Smooth muscle cell (in vitro differentiated cells): ENCODE data around the gene SCFD2. TPM values are rescaled to one million over a fixed set of nuclear protein-coding genes. Genes with fewer than 3 reads are reported as not detected.
A peak's percentile ranks its signal among the peaks of the same experiment; 100 is the strongest.

ENCODE experiments used
- DNase-seq: peaks from one replicate; lab custom pipeline; 2025; ENCODE audit not compliant: unreplicated experiment; lab: John Stamatoyannopoulos, UW
- H2AFZ ChIP-seq: fragments of 200-600 bp; sonication (generic); 2 replicates; pipeline ENCODE4 v1.6.0; 2016; ENCODE audit warnings: antibody characterized with exemption, low read depth, mild to moderate bottlenecking
- H3F3A ChIP-seq: fragments of 200-600 bp; sonication (generic); 2 replicates; pipeline ENCODE4 v1.6.0; 2017; ENCODE audit warnings: antibody characterized with exemption, low read depth
- H3K27ac ChIP-seq: fragments of 200-600 bp; sonication (generic); 2 replicates; pipeline ENCODE4 v1.5.1; 2016; ENCODE audit warnings: low read depth, mild to moderate bottlenecking
- H3K27me3 ChIP-seq: fragments of 200-600 bp; sonication (generic); 2 replicates; pipeline ENCODE4 v1.6.1; 2016; ENCODE audit warnings: low read depth, mild to moderate bottlenecking
- H3K36me3 ChIP-seq: fragments of 200-600 bp; sonication (generic); 2 replicates; pipeline ENCODE4 v1.5.1; 2016; ENCODE audit warnings: low read depth
- H3K4me1 ChIP-seq: fragments of 200-600 bp; sonication (generic); 2 replicates; pipeline ENCODE4 v1.5.1; 2016; ENCODE audit warnings: low read depth
- H3K4me2 ChIP-seq: fragments of 200-600 bp; sonication (generic); 2 replicates; pipeline ENCODE4 v1.6.0; 2016; ENCODE audit warnings: mild to moderate bottlenecking
- H3K4me3 ChIP-seq: fragments of 200-600 bp; sonication (generic); 2 replicates; pipeline ENCODE4 v1.5.1; 2016; ENCODE audit warnings: mild to moderate bottlenecking
- H3K79me2 ChIP-seq: fragments of 200-600 bp; sonication (generic); 2 replicates; pipeline ENCODE4 v1.6.0; 2016; ENCODE audit warnings: low read depth, mild to moderate bottlenecking
- H3K9ac ChIP-seq: fragments of 200-600 bp; sonication (generic); 2 replicates; pipeline ENCODE4 v1.6.0; 2016; ENCODE audit warnings: low read depth
- H3K9me3 ChIP-seq: fragments of 200-600 bp; sonication (generic); replicated peaks from 2 replicates; pipeline ENCODE4 v1.5.1; 2016; ENCODE audit warnings: low read depth
- H4K20me1 ChIP-seq: fragments of 200-600 bp; sonication (generic); 2 replicates; pipeline ENCODE4 v1.6.0; 2016; ENCODE audit warnings: low read depth
- CTCF ChIP-seq: fragments of 200-600 bp; sonication (generic); IDR thresholded peaks from 2 replicates; pipeline ENCODE4 v1.5.1; 2017; ENCODE audit warnings: borderline replicate concordance, mild to moderate bottlenecking, antibody characterized with exemption; ENCODE audit not compliant: insufficient read depth, poor library complexity, severe bottlenecking
- WGBS: methylation state at CpG from one replicate; pipeline ENCODE4 v1.1.7; 2016; ENCODE audit warnings: low lambda C conversion rate; 5-methylcytosine and 5-hydroxymethylcytosine counted together
- polyA plus RNA-seq: library from polyadenylated mRNA; unstranded; fragments of >200 nt; fragmentation: Nextera tagmentation; extraction: Ambion mirVana; gene quantifications from 2 replicates; pipeline ENCODE4 v1.2.1, GENCODE V29; 2016
- total RNA-seq: library from RNA; depleted of rRNA; stranded (reverse); fragments of >200 nt; gene quantifications from 2 replicates; pipeline ENCODE4 v1.2.3, GENCODE V29; 2014

The SCFD2 gene
- total and polyA plus RNA-seq, 2 experiments from 2014 or later: 7.8 to 11.4 TPM

DNA sequence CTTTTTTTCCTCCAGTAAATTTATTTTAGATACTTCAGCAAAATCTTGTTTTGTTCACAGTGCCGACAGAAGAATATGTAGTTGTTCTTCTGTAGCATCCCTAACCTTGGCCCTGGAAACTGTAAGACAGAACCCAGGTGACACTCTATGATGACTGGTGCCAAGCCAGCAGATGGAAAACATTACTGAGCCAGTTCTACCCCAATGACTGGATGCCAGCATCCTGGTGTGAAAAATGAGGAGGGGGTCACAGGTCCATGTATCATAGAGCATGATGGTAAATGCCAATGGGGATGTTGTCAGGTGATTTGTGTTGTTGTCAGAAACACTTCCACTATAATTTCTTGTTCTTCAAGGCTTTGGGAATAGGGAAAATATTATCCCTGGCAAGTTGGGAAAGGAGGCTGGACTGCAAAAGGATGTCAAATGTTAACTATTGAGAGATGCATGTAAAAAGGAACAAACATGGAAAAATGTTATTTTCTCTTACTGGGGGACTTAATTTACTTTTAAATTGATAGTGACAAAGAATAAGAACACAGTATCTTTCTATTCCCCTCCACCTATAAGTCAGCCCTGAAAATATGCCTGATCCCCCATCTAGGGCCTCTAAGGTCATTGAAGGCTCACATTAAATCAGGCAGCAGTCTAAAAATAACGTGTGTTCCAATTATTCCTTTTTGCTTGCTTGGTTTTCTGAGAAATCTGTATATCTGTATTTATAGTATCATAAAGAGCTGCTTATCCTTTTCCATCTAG lies 343.9 kb downstream of the SCFD2 start:
- no peak for DNase-seq
- H3K4me3 ChIP-seq: no peak overlapping the region
- H3K27ac ChIP-seq: no peak overlapping the region
- peaks cover 7% of the 10 kb centered on the region for H3K4me1 ChIP-seq
- no peaks in the 10 kb centered on the region for H3K27me3 ChIP-seq
- no peak overlapping the region for H3K4me2 ChIP-seq
- peaks cover 7% of the 10 kb centered on the region for H3F3A ChIP-seq
- TF ChIP-seq CTCF: no peak
- no peak overlapping the region for H3K9ac ChIP-seq
- H3K79me2 ChIP-seq: no peaks in the 10 kb centered on the region
- 81% methylated on average over 2 of the region's 2 CpGs for WGBS
- no peaks in the 10 kb centered on the region for H3K36me3 ChIP-seq
- H2AFZ ChIP-seq: no peak overlapping the region
- no peaks in the 10 kb centered on the region for H3K9me3 ChIP-seq
- no peaks in the 10 kb centered on the region for H4K20me1 ChIP-seq

DNA sequence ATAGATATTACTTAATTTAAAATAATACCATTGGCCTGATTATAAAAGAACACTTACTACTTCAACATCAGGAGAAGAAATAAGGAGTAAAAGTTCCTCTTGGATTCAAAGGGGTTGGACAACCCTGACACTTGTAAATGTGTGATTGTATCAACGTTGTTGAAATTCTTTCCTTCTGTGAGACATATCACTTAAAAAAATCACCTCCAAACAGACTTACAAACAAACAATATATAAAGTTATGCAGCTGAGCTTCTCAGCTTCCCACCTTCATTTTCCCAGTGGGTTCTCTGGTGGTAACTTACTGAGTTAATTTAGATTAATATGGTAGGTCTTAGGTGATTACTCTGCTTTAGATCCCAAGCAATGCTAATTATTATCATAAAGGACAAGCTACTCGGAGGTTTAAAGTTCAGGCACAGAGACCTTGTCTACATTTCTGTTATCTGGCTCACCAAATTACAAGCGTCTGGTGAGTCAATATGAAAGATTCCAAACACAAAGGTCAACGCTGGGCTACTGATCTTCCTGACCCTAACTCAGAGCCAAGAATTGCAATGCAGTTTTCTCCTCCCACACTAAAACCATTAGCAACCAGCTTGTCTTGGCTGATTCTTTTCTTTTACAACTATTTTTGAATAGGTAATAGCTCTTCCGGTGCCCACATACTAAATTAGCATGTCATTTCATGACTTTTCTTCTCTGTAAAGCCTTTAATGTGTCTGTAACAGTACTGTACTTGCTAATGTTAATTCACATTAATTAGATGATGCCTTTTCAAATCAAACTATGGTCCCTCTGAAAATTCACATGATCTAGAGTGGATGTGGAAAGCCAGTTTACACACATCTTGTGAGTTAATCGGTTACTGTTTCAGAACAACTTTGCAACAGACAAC lies 346.1 kb downstream of the SCFD2 start:
- no peak for DNase-seq
- TF ChIP-seq CTCF: no peak

GRCh38 chr4:53018471-53018870 lies 347.4 kb downstream of the SCFD2 start:
- DNase-seq: no peak
- H3K4me3 ChIP-seq: no peak overlapping the region
- TF ChIP-seq CTCF: no peak
- peaks cover 7% of the 10 kb centered on the region for H3F3A ChIP-seq
- no peaks in the 10 kb centered on the region for H3K27me3 ChIP-seq
- no peaks in the 10 kb centered on the region for H4K20me1 ChIP-seq
- no peak overlapping the region for H3K9ac ChIP-seq
- H3K36me3 ChIP-seq: no peaks in the 10 kb centered on the region
- no peak overlapping the region for H2AFZ ChIP-seq
- H3K4me2 ChIP-seq: no peak overlapping the region
- H3K27ac ChIP-seq: no peak overlapping the region
- 99% methylated on average over 3 of the region's 3 CpGs for WGBS
- H3K4me1 ChIP-seq: peaks cover 12% of the 10 kb centered on the region
- no peaks in the 10 kb centered on the region for H3K9me3 ChIP-seq
- H3K79me2 ChIP-seq: no peaks in the 10 kb centered on the region

More for the DNA sequence above, 346.1 kb downstream of the SCFD2 start:
- H3K4me2 ChIP-seq: peak overlapping the region; percentile 62
- H3K4me3 ChIP-seq: no peak overlapping the region
- no peak overlapping the region for H2AFZ ChIP-seq
- H4K20me1 ChIP-seq: no peaks in the 10 kb centered on the region
- peaks cover 12% of the 10 kb centered on the region for H3K4me1 ChIP-seq
- H3K9me3 ChIP-seq: no peaks in the 10 kb centered on the region
- H3K27me3 ChIP-seq: no peaks in the 10 kb centered on the region
- WGBS: 20% methylated on average over 6 of the region's 6 CpGs
- peaks cover 7% of the 10 kb centered on the region for H3F3A ChIP-seq
- H3K27ac ChIP-seq: peak overlapping the region; percentile 67
- no peaks in the 10 kb centered on the region for H3K79me2 ChIP-seq
- H3K36me3 ChIP-seq: no peaks in the 10 kb centered on the region
- H3K9ac ChIP-seq: peak overlapping the region; percentile 30
